Uterus (tissue), 2 donors: ENCODE measurements around the gene DOCK6.

ENCODE experiments used
- CTCF ChIP-seq, 4 experiments: fragments of 200-600 bp in 2 of 4; fragments of 450-650 bp in 2 of 4; sonication (generic) in 2 of 4; IDR thresholded peaks; one replicate each; pipeline ENCODE4 v1.5.1; 2016 to 2019; ENCODE audit warnings: antibody characterized with exemption in 4 of 4, mild to moderate bottlenecking in 2 of 4, moderate library complexity in 1 of 4
- POLR2A ChIP-seq, 2 donors: fragments of 450-650 bp; IDR thresholded peaks; one replicate each; pipeline ENCODE4 v1.6.1; 2016; ENCODE audit warnings: antibody characterized with exemption in 2 of 2, mild to moderate bottlenecking in 1 of 2, moderate library complexity in 1 of 2

GRCh38 chr19:11284515-11284914, 22.2 kb upstream of the DOCK6 start:
- TF ChIP-seq CTCF (IDR thresholded peaks at IDR 0.05) (no peak), POLR2A (IDR thresholded peaks at IDR 0.05) (no peak)
